Measurements from ENCODE around the gene PHF2.
A peak's percentile ranks its signal among the peaks of the same experiment; 100 is the strongest.

The PHF2 gene

GRCh38 chr9:93697352-93698139 lies 121.2 kb downstream of the PHF2 start:
- Histone ChIP-seq H3K36me3 (ENCODE audit: control insufficient read depth in 2 of 2, insufficient read depth in 2 of 2, low read length in 2 of 2) (no peaks in the 10 kb centered on the region), H3K4me3 (ENCODE audit: low read length in 2 of 2) (no peak overlapping the region), H3K27me3 (ENCODE audit: control insufficient read depth in 1 of 2, insufficient read depth in 2 of 2, low read length in 2 of 2) (no peaks in the 10 kb centered on the region), H3K4me1 (ENCODE audit: control insufficient read depth, insufficient read depth, low read length) (peaks cover 14% of the 10 kb centered on the region), H3K9ac (ENCODE audit: low read length in 2 of 2) (no peak overlapping the region), H3K9me3 (ENCODE audit: control insufficient read depth in 2 of 2, low read length in 2 of 2) (peaks cover 0 to 11% of the 10 kb centered on the region in 2 donors), H3K27ac (ENCODE audit: low read length) (no peak overlapping the region)

GRCh38 chr9:93698140-93698908 lies 121.9 kb downstream of the PHF2 start:
- H3K27ac ChIP-seq (ENCODE audit: low read length) = no peak overlapping the region
- peaks cover 14% of the 10 kb centered on the region for H3K4me1 ChIP-seq (ENCODE audit: control insufficient read depth, insufficient read depth, low read length)
- no peak overlapping the region for H3K9ac ChIP-seq (ENCODE audit: low read length in 2 of 2)
- H3K27me3 ChIP-seq (ENCODE audit: control insufficient read depth in 1 of 2, insufficient read depth in 2 of 2, low read length in 2 of 2) = no peaks in the 10 kb centered on the region
- H3K9me3 ChIP-seq (ENCODE audit: control insufficient read depth in 2 of 2, low read length in 2 of 2) = peaks cover 0 to 11% of the 10 kb centered on the region in 2 donors
- no peaks in the 10 kb centered on the region for H3K36me3 ChIP-seq (ENCODE audit: control insufficient read depth in 2 of 2, insufficient read depth in 2 of 2, low read length in 2 of 2)
- no peak overlapping the region for H3K4me3 ChIP-seq (ENCODE audit: low read length in 2 of 2)

DNA sequence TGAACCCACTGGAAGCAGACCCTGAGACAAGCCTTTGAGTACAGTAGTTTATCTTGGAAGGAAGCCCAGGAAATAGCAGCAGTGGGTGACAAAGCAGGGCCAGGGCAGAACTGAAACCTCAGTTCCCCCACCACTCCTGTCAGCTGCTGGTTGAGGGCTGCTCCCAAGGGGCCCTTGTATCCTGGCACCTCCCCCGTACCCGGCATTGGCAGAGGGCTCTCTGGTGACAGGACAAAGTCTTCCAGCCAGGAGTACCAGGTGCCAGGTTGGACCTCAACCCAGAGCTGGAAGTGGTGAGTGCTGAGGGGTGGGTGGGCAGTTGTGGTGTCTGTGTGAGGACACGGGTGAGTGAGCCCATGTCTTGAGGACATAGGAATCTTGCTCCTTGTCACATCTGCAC lies 123.3 kb downstream of the PHF2 start:
- H3K9ac ChIP-seq (ENCODE audit: low read length in 2 of 2) = no peak overlapping the region
- H3K27ac ChIP-seq (ENCODE audit: low read length) = no peak overlapping the region
- H3K36me3 ChIP-seq (ENCODE audit: control insufficient read depth in 2 of 2, insufficient read depth in 2 of 2, low read length in 2 of 2) = no peaks in the 10 kb centered on the region
- peaks cover 14% of the 10 kb centered on the region for H3K4me1 ChIP-seq (ENCODE audit: control insufficient read depth, insufficient read depth, low read length)
- H3K27me3 ChIP-seq (ENCODE audit: control insufficient read depth in 1 of 2, insufficient read depth in 2 of 2, low read length in 2 of 2) = no peaks in the 10 kb centered on the region
- H3K4me3 ChIP-seq (ENCODE audit: low read length in 2 of 2) = no peak overlapping the region
- peaks cover 0 to 7% of the 10 kb centered on the region in 2 donors for H3K9me3 ChIP-seq (ENCODE audit: control insufficient read depth in 2 of 2, low read length in 2 of 2)

GRCh38 chr9:93701494-93702218 lies 125.3 kb downstream of the PHF2 start:
- no peak overlapping the region for H3K4me3 ChIP-seq (ENCODE audit: low read length in 2 of 2)
- peaks cover 14% of the 10 kb centered on the region for H3K4me1 ChIP-seq (ENCODE audit: control insufficient read depth, insufficient read depth, low read length)
- H3K9ac ChIP-seq (ENCODE audit: low read length in 2 of 2) = no peak overlapping the region
- H3K27ac ChIP-seq (ENCODE audit: low read length) = peak overlapping the region; percentile 49
- peaks cover 0 to 7% of the 10 kb centered on the region in 2 donors for H3K9me3 ChIP-seq (ENCODE audit: control insufficient read depth in 2 of 2, low read length in 2 of 2)
- no peaks in the 10 kb centered on the region for H3K27me3 ChIP-seq (ENCODE audit: control insufficient read depth in 1 of 2, insufficient read depth in 2 of 2, low read length in 2 of 2)
- no peaks in the 10 kb centered on the region for H3K36me3 ChIP-seq (ENCODE audit: control insufficient read depth in 2 of 2, insufficient read depth in 2 of 2, low read length in 2 of 2)

GRCh38 chr9:93702261-93702660 lies 125.9 kb downstream of the PHF2 start:
- Histone ChIP-seq H3K9me3 (ENCODE audit: control insufficient read depth in 2 of 2, low read length in 2 of 2) (peaks cover 0 to 8% of the 10 kb centered on the region in 2 donors), H3K9ac (ENCODE audit: low read length in 2 of 2) (no peak overlapping the region), H3K4me1 (ENCODE audit: control insufficient read depth, insufficient read depth, low read length) (peaks cover 14% of the 10 kb centered on the region), H3K27me3 (ENCODE audit: control insufficient read depth in 1 of 2, insufficient read depth in 2 of 2, low read length in 2 of 2) (no peaks in the 10 kb centered on the region), H3K4me3 (ENCODE audit: low read length in 2 of 2) (no peak overlapping the region), H3K27ac (ENCODE audit: low read length) (peak overlapping the region; percentile 49), H3K36me3 (ENCODE audit: control insufficient read depth in 2 of 2, insufficient read depth in 2 of 2, low read length in 2 of 2) (no peaks in the 10 kb centered on the region)

GRCh38 chr9:93708289-93708986 lies 132.1 kb downstream of the PHF2 start:
- Histone ChIP-seq H3K4me3 (ENCODE audit: low read length in 2 of 2) (no peak overlapping the region), H3K36me3 (ENCODE audit: control insufficient read depth in 2 of 2, insufficient read depth in 2 of 2, low read length in 2 of 2) (no peaks in the 10 kb centered on the region), H3K27me3 (ENCODE audit: control insufficient read depth in 1 of 2, insufficient read depth in 2 of 2, low read length in 2 of 2) (no peaks in the 10 kb centered on the region), H3K9me3 (ENCODE audit: control insufficient read depth in 2 of 2, low read length in 2 of 2) (peaks cover 0 to 3% of the 10 kb centered on the region in 2 donors), H3K27ac (ENCODE audit: low read length) (no peak overlapping the region), H3K9ac (ENCODE audit: low read length in 2 of 2) (no peak overlapping the region), H3K4me1 (ENCODE audit: control insufficient read depth, insufficient read depth, low read length) (peaks cover 13% of the 10 kb centered on the region)

GRCh38 chr9:93708987-93709302 lies 132.6 kb downstream of the PHF2 start:
- H3K9ac ChIP-seq (ENCODE audit: low read length in 2 of 2) = no peak overlapping the region
- peaks cover 13% of the 10 kb centered on the region for H3K4me1 ChIP-seq (ENCODE audit: control insufficient read depth, insufficient read depth, low read length)
- H3K36me3 ChIP-seq (ENCODE audit: control insufficient read depth in 2 of 2, insufficient read depth in 2 of 2, low read length in 2 of 2) = no peaks in the 10 kb centered on the region
- H3K9me3 ChIP-seq (ENCODE audit: control insufficient read depth in 2 of 2, low read length in 2 of 2) = peaks cover 0 to 3% of the 10 kb centered on the region in 2 donors
- H3K27ac ChIP-seq (ENCODE audit: low read length) = no peak overlapping the region
- H3K4me3 ChIP-seq (ENCODE audit: low read length in 2 of 2) = no peak overlapping the region
- no peaks in the 10 kb centered on the region for H3K27me3 ChIP-seq (ENCODE audit: control insufficient read depth in 1 of 2, insufficient read depth in 2 of 2, low read length in 2 of 2)

DNA sequence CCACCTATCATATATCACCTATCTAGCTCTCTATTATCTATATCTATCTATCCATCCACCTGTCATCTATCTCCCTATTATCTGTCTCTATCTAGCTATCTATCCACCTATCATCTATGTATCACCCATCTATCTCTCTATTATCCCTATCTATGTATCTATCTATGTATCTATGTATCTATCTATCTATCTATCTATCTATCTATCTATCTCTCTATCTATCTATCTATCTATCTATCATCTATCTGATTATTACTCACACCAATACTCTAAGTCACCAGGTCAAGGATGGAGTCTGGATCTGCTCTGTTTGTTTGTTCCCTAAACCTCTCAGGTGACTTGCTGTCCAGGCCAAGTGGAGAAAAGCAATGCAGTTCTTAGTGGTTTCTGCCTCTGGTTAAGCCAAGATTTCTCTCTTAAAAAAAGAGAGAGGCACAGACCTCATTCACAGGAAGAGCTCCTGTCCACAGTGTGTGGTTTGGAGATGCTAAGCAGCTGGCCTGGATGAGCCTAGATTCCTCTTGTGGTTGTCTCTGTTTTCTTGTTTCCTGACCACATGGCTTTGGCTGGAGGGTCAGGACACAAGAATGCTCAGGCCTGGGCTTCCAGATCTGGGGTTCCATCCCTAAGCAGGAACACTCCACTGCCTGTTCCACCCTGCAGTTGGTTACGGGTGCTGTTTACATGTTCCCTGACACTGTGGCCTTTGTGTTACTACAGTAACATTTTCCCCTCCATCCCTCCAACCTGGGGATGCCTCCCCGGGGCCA lies 133.4 kb downstream of the PHF2 start:
- peaks cover 0 to 3% of the 10 kb centered on the region in 2 donors for H3K9me3 ChIP-seq (ENCODE audit: control insufficient read depth in 2 of 2, low read length in 2 of 2)
- no peak overlapping the region for H3K27ac ChIP-seq (ENCODE audit: low read length)
- H3K27me3 ChIP-seq (ENCODE audit: control insufficient read depth in 1 of 2, insufficient read depth in 2 of 2, low read length in 2 of 2) = no peaks in the 10 kb centered on the region
- H3K9ac ChIP-seq (ENCODE audit: low read length in 2 of 2) = no peak overlapping the region
- no peak overlapping the region for H3K4me3 ChIP-seq (ENCODE audit: low read length in 2 of 2)
- peaks cover 13% of the 10 kb centered on the region for H3K4me1 ChIP-seq (ENCODE audit: control insufficient read depth, insufficient read depth, low read length)
- no peaks in the 10 kb centered on the region for H3K36me3 ChIP-seq (ENCODE audit: control insufficient read depth in 2 of 2, insufficient read depth in 2 of 2, low read length in 2 of 2)

GRCh38 chr9:93710370-93710723 lies 134.0 kb downstream of the PHF2 start:
- H3K4me1 ChIP-seq (ENCODE audit: control insufficient read depth, insufficient read depth, low read length) = peaks cover 13% of the 10 kb centered on the region
- H3K9ac ChIP-seq (ENCODE audit: low read length in 2 of 2) = no peak overlapping the region
- no peaks in the 10 kb centered on the region for H3K36me3 ChIP-seq (ENCODE audit: control insufficient read depth in 2 of 2, insufficient read depth in 2 of 2, low read length in 2 of 2)
- H3K27me3 ChIP-seq (ENCODE audit: control insufficient read depth in 1 of 2, insufficient read depth in 2 of 2, low read length in 2 of 2) = no peaks in the 10 kb centered on the region
- no peak overlapping the region for H3K4me3 ChIP-seq (ENCODE audit: low read length in 2 of 2)
- no peak overlapping the region for H3K27ac ChIP-seq (ENCODE audit: low read length)
- H3K9me3 ChIP-seq (ENCODE audit: control insufficient read depth in 2 of 2, low read length in 2 of 2) = peaks cover 0 to 3% of the 10 kb centered on the region in 2 donors

- H3K4me3 ChIP-seq (ENCODE audit: low read length in 2 of 2) = no peak overlapping the region
- peaks cover 13% of the 10 kb centered on the region for H3K4me1 ChIP-seq (ENCODE audit: control insufficient read depth, insufficient read depth, low read length)
- H3K9me3 ChIP-seq (ENCODE audit: control insufficient read depth in 2 of 2, low read length in 2 of 2) = peaks cover 0 to 3% of the 10 kb centered on the region in 2 donors
- H3K27me3 ChIP-seq (ENCODE audit: control insufficient read depth in 1 of 2, insufficient read depth in 2 of 2, low read length in 2 of 2) = no peaks in the 10 kb centered on the region
- H3K27ac ChIP-seq (ENCODE audit: low read length) = no peak overlapping the region
- H3K9ac ChIP-seq (ENCODE audit: low read length in 2 of 2) = no peak overlapping the region
- H3K36me3 ChIP-seq (ENCODE audit: control insufficient read depth in 2 of 2, insufficient read depth in 2 of 2, low read length in 2 of 2) = no peaks in the 10 kb centered on the region
These were observed 134.6 kb downstream of the PHF2 start for GRCh38 chr9:93711002-93711401.

Measured in stomach smooth muscle (tissue), 2 donors.